BLaER1 (cell line): Measurements from ENCODE around the gene PGD.

Source experiments
- H3K27ac ChIP-seq: shearing (Covaris generic); formaldehyde crosslinking; 2 replicates; pipeline ENCODE4 v1.8.1; 2022
- H3K27me3 ChIP-seq: shearing (Covaris generic); formaldehyde crosslinking; 2 replicates; pipeline ENCODE4 v1.8.1; 2022
- H3K36me3 ChIP-seq: shearing (Covaris generic); formaldehyde crosslinking; 2 replicates; pipeline ENCODE4 v1.8.1; 2022
- H3K4me1 ChIP-seq: shearing (Covaris generic); formaldehyde crosslinking; 2 replicates; pipeline ENCODE4 v1.8.1; 2022
- H3K4me2 ChIP-seq: shearing (Covaris generic); formaldehyde crosslinking; 2 replicates; pipeline ENCODE4 v1.8.1; 2022
- H3K4me3 ChIP-seq: shearing (Covaris generic); formaldehyde crosslinking; 2 replicates; pipeline ENCODE4 v1.8.1; 2022
- H3K9ac ChIP-seq: shearing (Covaris generic); formaldehyde crosslinking; 2 replicates; pipeline ENCODE4 v1.8.1; 2022
- H3K9me3 ChIP-seq: shearing (Covaris generic); formaldehyde crosslinking; 2 replicates; pipeline ENCODE4 v1.8.1; 2022
- H4K20me1 ChIP-seq: shearing (Covaris generic); formaldehyde crosslinking; 2 replicates; pipeline ENCODE4 v1.8.1; 2022
- Cebpa-rat ChIP-seq: shearing (Covaris generic); IDR thresholded peaks from 2 replicates; pipeline ENCODE4 v1.8.1; 2022

The PGD gene

DNA sequence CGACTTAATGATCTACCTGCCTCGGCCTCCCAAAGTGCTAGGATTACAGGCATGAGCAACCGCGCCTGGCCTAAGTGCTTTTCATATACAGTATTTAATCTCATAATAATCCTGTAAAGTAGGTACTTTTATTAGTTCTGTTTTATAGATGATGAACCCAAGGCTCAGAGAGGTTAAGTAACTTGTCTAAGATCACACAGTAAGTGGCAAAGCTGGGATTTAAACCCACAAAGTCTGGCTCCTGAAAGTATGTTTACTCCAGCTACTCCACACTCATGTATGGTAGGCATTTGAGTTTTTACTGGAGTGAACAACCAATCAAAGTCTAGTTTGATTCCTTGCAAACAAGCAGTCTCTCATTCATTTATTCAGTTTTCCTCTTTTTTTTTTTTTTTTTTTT lies 71.2 kb downstream of the PGD start:
- Histone ChIP-seq H3K4me3 (no peak overlapping the region), H4K20me1 (peaks cover 10% of the 10 kb centered on the region; the same call in 1 of the 2 replicates), H3K27ac (no peak overlapping the region), H3K36me3 (peaks cover 50% of the 10 kb centered on the region), H3K4me2 (no peak overlapping the region), H3K9ac (no peak overlapping the region), H3K9me3 (no peaks in the 10 kb centered on the region), H3K4me1 (peaks cover 33% of the 10 kb centered on the region), H3K27me3 (no peaks in the 10 kb centered on the region)
- TF ChIP-seq Cebpa-rat, result no peak
